Brain microvascular endothelial cell (primary cell): ENCODE data around the gene CCDC83.

ENCODE experiments used
- DNase-seq: peaks from one replicate; pipeline ENCODE4 v3.0.0-alpha.2; 2020
- H3K27ac ChIP-seq: fragments of 250-450 bp; sonication (Bioruptor Pico); 2 replicates; pipeline ENCODE4 v1.5.1; 2020; ENCODE audit warnings: mild to moderate bottlenecking, moderate library complexity
- H3K27me3 ChIP-seq: fragments of 250-450 bp; sonication (Bioruptor Pico); replicated peaks from 2 replicates; pipeline ENCODE4 v1.5.1; 2020; ENCODE audit warnings: mild to moderate bottlenecking
- H3K36me3 ChIP-seq: fragments of 250-450 bp; sonication (Bioruptor Pico); replicated peaks from 2 replicates; pipeline ENCODE4 v1.5.1; 2020; ENCODE audit warnings: mild to moderate bottlenecking
- H3K4me3 ChIP-seq: 2 replicates; pipeline ENCODE4 v1.5.1; 2011; ENCODE audit warnings: low read depth, mild to moderate bottlenecking, control low read depth, low read length, moderate library complexity
- in situ Hi-C: cut with HindIII; loops from 2 replicates; pipeline ENCODE4 v1.10.0; 2017; ENCODE audit warnings: low sequenced_read_pairs, low pct_ligation_motif_present
- TF ChIP-seq, protein P1 (sequence below): IDR thresholded peaks from 2 replicates; pipeline ENCODE4 v1.5.1; 2011; ENCODE audit warnings: low read depth, mild to moderate bottlenecking, moderate library complexity, low read length, control low read depth, inconsistent platforms; ENCODE audit errors: missing control alignments

Gene CCDC83

DNA sequence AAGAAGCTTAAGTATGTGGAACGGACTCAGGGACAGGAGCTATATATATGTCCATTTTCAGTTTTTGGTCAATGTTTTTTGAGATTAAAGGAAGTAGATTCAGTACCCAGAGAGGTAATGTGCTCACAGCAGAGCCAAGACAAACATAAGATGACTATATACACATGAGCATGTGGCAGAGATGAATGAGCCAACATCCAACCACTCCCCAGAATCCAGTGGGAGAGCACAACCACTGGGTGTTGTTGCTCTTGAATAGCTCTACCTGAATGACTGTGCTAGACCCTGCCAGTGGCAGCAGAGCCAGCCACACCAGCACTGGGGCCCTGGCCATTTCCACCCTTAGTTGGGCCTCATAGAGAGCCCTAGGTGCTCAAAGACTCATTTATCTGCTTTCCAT lies 33.5 kb upstream of the CCDC83 start:
- TF ChIP-seq, protein P1, sequence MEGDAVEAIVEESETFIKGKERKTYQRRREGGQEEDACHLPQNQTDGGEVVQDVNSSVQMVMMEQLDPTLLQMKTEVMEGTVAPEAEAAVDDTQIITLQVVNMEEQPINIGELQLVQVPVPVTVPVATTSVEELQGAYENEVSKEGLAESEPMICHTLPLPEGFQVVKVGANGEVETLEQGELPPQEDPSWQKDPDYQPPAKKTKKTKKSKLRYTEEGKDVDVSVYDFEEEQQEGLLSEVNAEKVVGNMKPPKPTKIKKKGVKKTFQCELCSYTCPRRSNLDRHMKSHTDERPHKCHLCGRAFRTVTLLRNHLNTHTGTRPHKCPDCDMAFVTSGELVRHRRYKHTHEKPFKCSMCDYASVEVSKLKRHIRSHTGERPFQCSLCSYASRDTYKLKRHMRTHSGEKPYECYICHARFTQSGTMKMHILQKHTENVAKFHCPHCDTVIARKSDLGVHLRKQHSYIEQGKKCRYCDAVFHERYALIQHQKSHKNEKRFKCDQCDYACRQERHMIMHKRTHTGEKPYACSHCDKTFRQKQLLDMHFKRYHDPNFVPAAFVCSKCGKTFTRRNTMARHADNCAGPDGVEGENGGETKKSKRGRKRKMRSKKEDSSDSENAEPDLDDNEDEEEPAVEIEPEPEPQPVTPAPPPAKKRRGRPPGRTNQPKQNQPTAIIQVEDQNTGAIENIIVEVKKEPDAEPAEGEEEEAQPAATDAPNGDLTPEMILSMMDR = no peak
- Histone ChIP-seq H3K4me3 (no peak overlapping the region), H3K27me3 (no peaks in the 10 kb centered on the region), H3K27ac (no peak overlapping the region), H3K36me3 (no peaks in the 10 kb centered on the region)
- in situ Hi-C loops = no loop called here
- DNase-seq = peak; percentile 32

DNA sequence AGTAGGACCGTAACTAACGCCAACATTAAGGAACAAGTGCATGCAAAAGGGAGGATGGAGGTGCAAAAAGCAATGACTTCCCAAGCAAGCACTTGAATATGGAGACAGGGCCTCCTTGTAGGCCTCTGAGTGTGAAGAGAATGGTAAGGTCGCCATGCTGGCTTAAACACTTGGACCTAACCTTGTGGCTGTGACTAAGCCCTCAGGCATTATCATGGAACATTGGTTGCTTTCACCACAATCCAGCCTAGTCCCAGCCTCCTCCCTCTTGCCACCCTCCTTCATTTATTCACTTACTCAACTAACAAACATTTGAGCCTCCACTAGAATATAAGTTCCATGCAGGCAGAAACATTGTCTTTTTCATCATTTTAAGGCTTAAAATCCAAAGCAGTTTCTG lies 32.4 kb upstream of the CCDC83 start:
- TF ChIP-seq, protein P1 = no peak
- Histone ChIP-seq H3K27ac (no peak overlapping the region), H3K36me3 (no peaks in the 10 kb centered on the region), H3K4me3 (no peak overlapping the region), H3K27me3 (no peaks in the 10 kb centered on the region)
- in situ Hi-C loops = no loop called here
- DNase-seq = peak; percentile 49

DNA sequence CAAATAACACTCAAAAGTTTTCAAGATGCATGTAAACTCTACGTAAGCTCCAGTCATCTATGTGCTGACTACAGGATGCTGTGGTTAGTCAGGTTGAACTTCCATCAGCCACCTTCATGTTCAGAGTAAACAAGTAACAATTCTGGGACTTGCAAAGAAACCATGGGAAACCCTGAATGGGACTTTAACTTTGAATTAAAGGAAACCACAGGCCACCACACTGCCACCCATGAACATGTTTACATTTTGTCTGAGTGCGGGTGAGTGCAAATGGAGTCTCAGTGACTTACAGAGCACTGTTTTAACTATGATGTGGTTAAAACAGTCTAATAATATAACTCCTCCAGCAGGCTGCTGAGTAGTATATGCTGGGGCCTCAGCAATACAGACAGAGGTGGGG lies 31.4 kb upstream of the CCDC83 start:
- Histone ChIP-seq H3K27me3 (no peaks in the 10 kb centered on the region), H3K36me3 (no peaks in the 10 kb centered on the region), H3K4me3 (no peak overlapping the region), H3K27ac (no peak overlapping the region)
- DNase-seq = no peak
- in situ Hi-C loops = no loop called here
- TF ChIP-seq, protein P1 = no peak

DNA sequence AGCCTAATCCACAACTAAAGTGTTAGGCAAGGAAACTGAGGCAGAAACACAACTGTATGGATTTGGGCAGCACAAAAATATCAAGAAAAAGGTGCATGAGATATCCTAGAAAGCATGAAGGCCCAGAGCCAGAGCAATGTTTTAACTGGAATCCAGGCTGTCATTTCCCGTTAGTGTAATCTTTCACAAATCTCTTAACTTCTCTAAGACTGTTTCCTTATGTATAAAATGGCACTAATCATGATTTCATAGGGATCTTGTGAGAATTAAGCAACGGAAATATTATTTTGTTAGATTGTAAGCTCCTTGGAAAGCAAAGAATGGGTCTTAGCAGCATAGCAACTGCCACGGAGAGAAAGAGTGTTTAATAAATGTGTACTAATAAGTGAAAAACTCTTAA lies 29.6 kb upstream of the CCDC83 start:
- H3K27me3 ChIP-seq = no peaks in the 10 kb centered on the region
- no peak overlapping the region for H3K27ac ChIP-seq
- TF ChIP-seq, protein P1 = no peak
- H3K4me3 ChIP-seq = no peak overlapping the region
- in situ Hi-C loops = no loop called here
- no peak for DNase-seq
- no peaks in the 10 kb centered on the region for H3K36me3 ChIP-seq

DNA sequence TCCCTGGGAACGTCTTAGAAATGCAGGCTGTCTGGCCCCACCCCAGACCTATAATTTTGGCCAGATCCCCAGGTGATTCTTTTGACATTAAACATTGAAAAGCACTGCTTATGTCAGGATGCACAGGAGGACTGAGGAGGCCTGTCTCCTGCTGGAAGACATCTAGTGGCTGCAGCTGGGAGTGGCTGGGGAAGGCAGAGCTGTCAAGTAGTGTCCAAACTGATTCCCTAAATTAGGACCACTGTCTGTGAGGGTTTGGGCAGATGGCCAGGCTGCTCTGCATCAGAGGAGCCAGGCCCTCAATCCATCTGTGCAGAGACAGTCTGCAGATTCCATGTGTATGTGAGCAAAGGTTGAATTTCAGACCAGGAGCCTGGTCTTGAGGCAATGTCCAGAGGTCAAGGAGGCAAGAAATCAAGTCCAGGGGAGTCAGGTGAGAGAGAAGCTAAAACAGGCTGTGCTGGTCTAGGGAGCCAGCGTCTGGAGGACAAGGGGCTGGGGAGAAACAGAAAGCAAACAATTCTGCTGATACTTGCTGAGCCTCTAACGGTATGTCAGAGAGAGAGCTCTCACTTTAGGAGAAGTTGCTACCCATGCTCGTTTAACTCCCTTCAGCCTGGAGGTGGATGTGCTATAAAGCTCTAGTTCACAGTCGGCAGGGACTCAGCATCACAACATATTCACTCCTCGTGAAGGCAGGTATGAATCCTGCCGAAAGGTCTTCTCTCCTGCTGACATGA lies 28.9 kb upstream of the CCDC83 start:
- peak; percentile 40 for DNase-seq
- in situ Hi-C loops = no loop called here
- H3K27me3 ChIP-seq = no peaks in the 10 kb centered on the region
- H3K36me3 ChIP-seq = no peaks in the 10 kb centered on the region
- no peak overlapping the region for H3K27ac ChIP-seq
- H3K4me3 ChIP-seq = no peak overlapping the region
- TF ChIP-seq, protein P1 = peak; percentile 81
